HG03139 (cell line): Measurements from ENCODE around the gene FRYL.

Experiments
- ATAC-seq: cut with Tn5 transposase; IDR thresholded peaks from one replicate; pipeline ENCODE4 v1.9.1; 2021; ENCODE audit not compliant: unreplicated experiment

Gene FRYL

GRCh38 chr4:48629458-48629857, 150.6 kb downstream of the FRYL start:
- ATAC-seq, result no peak

GRCh38 chr4:48623182-48623780, 156.8 kb downstream of the FRYL start:
- ATAC-seq, result no peak

GRCh38 chr4:48620831-48621230, 159.2 kb downstream of the FRYL start:
- no peak for ATAC-seq

- ATAC-seq, result no peak
Observed at GRCh38 chr4:48620093-48620492, 160.0 kb downstream of the FRYL start.

DNA sequence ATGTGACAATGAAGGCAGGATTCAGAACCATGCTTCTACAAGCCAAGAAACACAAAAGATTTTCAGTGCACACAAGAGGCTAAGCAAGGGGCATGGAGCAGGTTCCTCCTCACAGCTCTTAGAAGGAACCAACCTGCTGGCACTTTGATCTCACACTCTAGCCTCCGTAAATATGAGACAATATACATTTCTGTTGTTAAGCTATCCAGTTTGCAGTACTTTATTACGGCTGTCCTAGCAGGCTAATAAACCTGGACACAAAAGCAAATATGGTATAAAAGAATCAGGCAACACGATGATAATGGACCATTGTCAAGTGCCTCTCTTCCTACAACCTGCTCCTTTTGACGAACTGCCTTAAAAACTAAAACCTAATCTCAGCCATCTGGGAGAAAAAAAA, 175.6 kb downstream of the FRYL start:
- no peak for ATAC-seq

DNA sequence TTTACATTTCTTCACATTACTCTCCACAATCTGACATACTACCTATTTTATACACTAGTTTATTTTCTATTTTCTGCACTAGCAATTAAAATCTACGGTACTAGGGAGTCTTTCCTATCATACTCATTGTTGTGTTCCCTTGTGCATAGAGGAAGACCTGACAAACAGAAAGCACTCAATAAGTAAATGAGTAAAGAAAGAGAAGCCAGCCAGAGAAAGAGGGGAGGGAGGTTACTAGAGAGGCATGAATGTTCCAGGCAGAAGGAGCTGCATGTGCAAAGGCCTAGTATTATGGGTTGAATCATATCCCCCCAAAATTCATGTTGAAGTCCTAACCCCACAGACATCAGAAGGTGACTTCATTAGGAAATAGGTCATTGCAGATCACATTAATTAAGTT, 176.0 kb downstream of the FRYL start:
- no peak for ATAC-seq

DNA sequence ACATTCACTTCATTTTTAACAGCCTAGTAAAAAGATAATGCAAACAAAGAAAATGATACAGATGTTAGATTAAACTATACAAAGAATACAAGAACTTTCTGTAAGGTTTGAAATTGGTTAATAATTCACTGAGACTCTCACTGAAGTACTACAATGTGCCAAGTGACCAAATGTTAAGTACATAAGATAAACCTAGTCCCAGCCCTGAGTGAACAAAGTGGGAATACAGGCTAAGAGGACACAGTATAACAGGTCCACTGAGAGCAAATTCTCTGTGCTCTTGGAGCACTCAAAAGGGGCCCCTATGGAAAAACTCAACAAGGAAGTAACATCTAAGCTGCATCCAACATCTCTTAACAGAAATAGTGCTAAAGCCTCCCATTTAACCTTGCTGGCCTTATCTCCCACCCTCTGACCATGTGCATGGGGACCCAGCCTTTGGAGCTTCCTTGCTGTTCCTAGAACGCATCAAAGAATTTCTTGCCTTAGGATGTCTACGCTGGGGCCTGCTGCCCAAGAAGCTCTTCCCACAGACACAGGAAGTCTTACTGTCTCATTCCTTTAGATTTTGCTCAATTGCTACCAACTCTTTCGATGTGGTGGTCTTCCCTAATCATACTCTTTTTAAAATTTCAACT, 176.6 kb downstream of the FRYL start:
- ATAC-seq, result no peak

DNA sequence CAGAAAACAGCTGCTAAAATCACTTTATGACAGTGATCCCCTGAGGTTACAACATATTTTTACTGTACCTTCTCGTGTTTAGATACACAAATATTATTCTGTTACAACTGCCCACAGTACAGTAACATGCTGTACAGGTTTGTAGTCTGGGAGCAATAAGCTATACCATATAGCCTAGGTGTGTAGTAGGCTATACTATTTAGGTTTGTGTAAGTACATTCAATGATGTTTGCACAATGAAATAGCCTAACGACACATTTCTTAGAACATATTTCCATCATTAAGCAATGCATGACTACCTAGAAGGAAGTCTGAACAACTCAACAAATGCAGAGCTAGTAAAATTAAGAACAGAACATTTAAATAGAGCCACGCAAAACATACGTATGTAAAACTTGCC, 177.3 kb downstream of the FRYL start:
- ATAC-seq, result no peak

- no peak for ATAC-seq
Observed at GRCh38 chr4:48602222-48602621, 177.9 kb downstream of the FRYL start.

DNA sequence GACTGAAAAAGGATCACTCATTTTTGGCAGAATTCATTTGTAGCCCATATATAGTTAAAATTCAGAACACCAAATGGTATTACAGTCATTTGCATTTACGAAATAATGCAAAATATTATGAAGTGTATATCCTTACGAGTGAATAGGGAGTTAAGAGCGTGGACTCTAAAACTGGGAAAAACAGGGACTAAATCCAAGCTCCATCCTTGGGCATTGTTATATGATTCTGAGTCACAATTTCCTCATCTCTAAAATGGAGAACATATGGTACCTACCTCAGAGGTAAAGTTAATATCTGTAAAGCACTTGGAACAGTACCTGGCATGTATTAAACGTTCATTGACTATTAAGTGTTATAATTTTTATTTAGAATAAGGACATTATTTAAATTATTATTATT, 183.7 kb downstream of the FRYL start:
- ATAC-seq, result no peak

GRCh38 chr4:48594180-48594579, 185.9 kb downstream of the FRYL start:
- ATAC-seq, result no peak

DNA sequence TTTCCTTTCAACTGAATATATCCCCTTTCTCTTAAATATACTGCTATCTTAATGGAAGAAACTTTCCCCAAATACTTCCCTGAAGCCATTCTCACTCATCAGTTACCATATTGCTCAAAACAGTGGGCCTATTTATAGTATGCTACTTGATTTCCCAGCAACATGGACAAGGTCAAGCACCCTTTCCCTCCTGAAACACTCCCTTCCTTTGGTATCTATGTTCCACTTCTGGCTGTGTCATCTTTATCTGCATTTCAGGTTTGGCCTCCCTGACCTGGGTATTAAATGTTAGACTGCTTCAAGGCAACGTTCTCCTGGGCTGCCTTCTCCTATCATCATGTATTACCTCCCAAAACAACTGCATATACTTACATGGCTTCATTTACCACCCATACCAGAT, 188.7 kb downstream of the FRYL start:
- ATAC-seq, result no peak

DNA sequence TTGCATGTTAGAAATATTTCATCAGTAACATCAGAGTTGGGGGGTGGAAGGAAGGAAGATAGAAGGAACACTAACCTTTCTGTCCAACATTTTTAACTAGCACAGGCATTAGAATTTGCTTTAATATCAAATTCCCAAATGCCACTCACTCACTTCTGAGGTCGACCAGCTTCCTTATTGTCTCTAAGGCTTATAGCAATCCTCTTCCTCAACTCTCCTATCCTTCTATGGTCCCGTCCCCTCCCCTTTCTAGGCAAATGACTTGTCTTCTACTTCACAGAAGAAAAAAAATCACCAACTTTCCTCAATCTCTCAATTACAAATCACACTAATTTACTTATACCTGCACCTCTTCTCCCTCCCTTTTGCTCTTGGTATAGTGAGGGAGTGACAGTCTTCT, 189.2 kb downstream of the FRYL start:
- ATAC-seq, result no peak

DNA sequence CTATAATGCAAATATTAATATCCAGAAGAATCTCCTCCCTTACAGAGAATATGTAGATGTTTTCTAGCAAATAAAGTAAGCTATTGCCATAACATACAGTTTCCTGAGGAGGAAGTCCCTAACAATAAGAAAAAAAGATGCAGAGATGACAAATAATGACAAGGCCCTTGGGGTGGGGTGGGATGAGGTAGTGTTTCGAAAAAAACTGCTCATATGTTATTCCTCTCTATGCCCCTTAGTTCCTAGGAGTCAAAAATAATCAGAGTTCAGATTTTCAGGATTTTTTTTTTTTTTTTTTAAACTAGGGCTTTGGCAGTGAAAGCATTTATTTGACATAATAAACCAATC, 191.0 kb downstream of the FRYL start:
- no peak for ATAC-seq

GRCh38 chr4:48588230-48589097, 191.6 kb downstream of the FRYL start:
- ATAC-seq, result no peak

GRCh38 chr4:48585401-48585800, 194.7 kb downstream of the FRYL start:
- ATAC-seq, result no peak

- peak; percentile 77 for ATAC-seq
Observed at GRCh38 chr4:48578132-48578968, 201.7 kb downstream of the FRYL start.

GRCh38 chr4:48575964-48576363, 204.1 kb downstream of the FRYL start:
- ATAC-seq, result no peak

DNA sequence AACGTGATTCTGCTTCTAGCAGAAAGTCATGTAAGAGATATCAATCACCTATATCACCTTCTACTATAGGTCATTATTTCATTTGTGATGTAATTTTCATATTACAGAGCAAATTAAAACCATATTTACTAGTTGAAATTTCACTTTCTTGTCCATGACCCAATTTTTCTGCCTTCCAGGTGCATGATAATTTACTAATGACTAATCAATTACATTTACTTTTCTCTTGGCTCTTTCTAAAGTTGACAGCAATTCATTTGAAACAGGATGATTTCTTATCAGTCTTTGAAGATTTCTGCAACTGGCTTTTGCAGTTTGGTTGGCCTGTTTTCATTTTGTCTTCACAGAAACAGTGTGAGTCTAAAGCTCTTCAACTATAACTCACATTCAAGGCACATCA, 208.6 kb downstream of the FRYL start:
- no peak for ATAC-seq

- no peak for ATAC-seq
Observed at GRCh38 chr4:48570646-48571220, 209.3 kb downstream of the FRYL start.

GRCh38 chr4:48566034-48566384, 214.1 kb downstream of the FRYL start:
- no peak for ATAC-seq
